ENCODE data around the gene ASAP3. TPM values are rescaled to one million over a fixed set of nuclear protein-coding genes. Genes with fewer than 3 reads are reported as not detected.

The ASAP3 gene
- total RNA-seq, 1 donor from 2014 or later: 3.9 TPM

DNA sequence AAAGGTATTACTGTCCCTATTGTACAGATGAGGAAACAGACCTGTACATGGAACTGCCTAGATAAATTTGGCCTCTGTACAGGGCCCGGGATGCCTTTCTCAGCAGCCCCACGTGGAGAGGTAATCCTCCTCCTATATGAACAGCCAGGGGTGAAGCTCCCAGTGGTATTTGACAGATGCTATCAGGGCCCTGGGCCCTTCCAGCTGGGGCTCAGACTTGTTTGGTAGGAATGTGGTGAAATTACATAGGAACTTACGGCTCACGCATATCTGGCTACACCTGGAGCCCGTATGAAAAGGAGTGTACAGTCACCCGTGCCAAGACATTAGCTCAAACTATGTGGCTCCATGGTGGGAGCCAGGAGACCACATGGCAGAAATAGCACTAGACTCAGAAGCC is 34.7 kb downstream of the ASAP3 start:
- H2AFZ ChIP-seq (replicated peaks): no peak overlapping the region
- no peaks in the 10 kb centered on the region for H3K9me3 ChIP-seq (ENCODE audit: low read depth)
- no peak for TF ChIP-seq EZH2 (IDR thresholded peaks at IDR 0.05)
- TF ChIP-seq EZH2phosphoT487 (IDR thresholded peaks at IDR 0.05): no peak
- TF ChIP-seq CTCF (IDR thresholded peaks at IDR 0.05): no peak
- H3K27me3 ChIP-seq: no peaks in the 10 kb centered on the region
- H3K4me2 ChIP-seq: no peak overlapping the region
- no peaks in the 10 kb centered on the region for H4K20me1 ChIP-seq (ENCODE audit: low read depth)
- no peak overlapping the region for H3K4me3 Mint-ChIP-seq
- no peak overlapping the region for H3K4me3 ChIP-seq
- H3K4me1 Mint-ChIP-seq: no peaks in the 10 kb centered on the region
- H3K27me3 Mint-ChIP-seq (ENCODE audit: insufficient read depth, low read depth): peaks cover 3% of the 10 kb centered on the region
- H3F3A ChIP-seq (ENCODE audit: low read depth): no peaks in the 10 kb centered on the region
- no peak overlapping the region for H3K27ac Mint-ChIP-seq
- no peaks in the 10 kb centered on the region for H3K36me3 ChIP-seq
- no peak overlapping the region for H3K9ac ChIP-seq
- H3K36me3 Mint-ChIP-seq: peaks cover 25% of the 10 kb centered on the region
- no peak for DNase-seq (ENCODE audit: low spot score)
- no peak overlapping the region for H3K27ac ChIP-seq
- no peaks in the 10 kb centered on the region for H3K4me1 ChIP-seq
- no peaks in the 10 kb centered on the region for H3K9me3 Mint-ChIP-seq
- H3K79me2 ChIP-seq (ENCODE audit: low read depth): no peaks in the 10 kb centered on the region

DNA sequence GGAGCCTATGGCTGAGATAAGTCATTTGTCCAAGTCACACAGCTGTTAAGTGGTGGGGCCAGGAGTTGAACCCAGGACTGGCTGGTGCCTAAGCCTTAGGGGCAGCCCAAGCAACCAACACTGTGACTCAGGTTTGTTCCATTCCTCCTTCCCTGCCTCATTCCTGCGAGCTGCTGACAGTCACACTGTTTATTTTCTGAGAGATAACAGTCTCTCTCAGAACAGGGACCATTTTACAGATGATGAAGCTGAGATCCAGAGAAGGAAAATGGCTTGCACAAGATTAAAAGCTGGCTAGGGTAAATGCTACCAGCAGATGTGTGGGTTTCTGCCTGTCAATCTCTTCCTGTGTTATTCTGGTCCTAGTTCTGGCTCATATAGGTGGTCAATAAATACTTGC is 35.1 kb downstream of the ASAP3 start:
- Mint-ChIP-seq H3K27ac (no peak overlapping the region), H3K4me1 (no peaks in the 10 kb centered on the region), H3K36me3 (peaks cover 25% of the 10 kb centered on the region), H3K4me3 (no peak overlapping the region), H3K27me3 (ENCODE audit: insufficient read depth, low read depth) (peaks cover 3% of the 10 kb centered on the region), H3K9me3 (no peaks in the 10 kb centered on the region)
- no peak overlapping the region for H2AFZ ChIP-seq (replicated peaks)
- no peaks in the 10 kb centered on the region for H3K79me2 ChIP-seq (ENCODE audit: low read depth)
- no peaks in the 10 kb centered on the region for H4K20me1 ChIP-seq (ENCODE audit: low read depth)
- no peak for TF ChIP-seq EZH2phosphoT487 (IDR thresholded peaks at IDR 0.05)
- no peak for TF ChIP-seq EZH2 (IDR thresholded peaks at IDR 0.05)
- no peaks in the 10 kb centered on the region for H3K27me3 ChIP-seq
- H3K4me3 ChIP-seq: no peak overlapping the region
- H3K4me1 ChIP-seq: no peaks in the 10 kb centered on the region
- H3K36me3 ChIP-seq: no peaks in the 10 kb centered on the region
- H3K27ac ChIP-seq: no peak overlapping the region
- DNase-seq (ENCODE audit: low spot score): no peak
- no peaks in the 10 kb centered on the region for H3K9me3 ChIP-seq (ENCODE audit: low read depth)
- no peaks in the 10 kb centered on the region for H3F3A ChIP-seq (ENCODE audit: low read depth)
- H3K9ac ChIP-seq: no peak overlapping the region
- no peak overlapping the region for H3K4me2 ChIP-seq

DNA sequence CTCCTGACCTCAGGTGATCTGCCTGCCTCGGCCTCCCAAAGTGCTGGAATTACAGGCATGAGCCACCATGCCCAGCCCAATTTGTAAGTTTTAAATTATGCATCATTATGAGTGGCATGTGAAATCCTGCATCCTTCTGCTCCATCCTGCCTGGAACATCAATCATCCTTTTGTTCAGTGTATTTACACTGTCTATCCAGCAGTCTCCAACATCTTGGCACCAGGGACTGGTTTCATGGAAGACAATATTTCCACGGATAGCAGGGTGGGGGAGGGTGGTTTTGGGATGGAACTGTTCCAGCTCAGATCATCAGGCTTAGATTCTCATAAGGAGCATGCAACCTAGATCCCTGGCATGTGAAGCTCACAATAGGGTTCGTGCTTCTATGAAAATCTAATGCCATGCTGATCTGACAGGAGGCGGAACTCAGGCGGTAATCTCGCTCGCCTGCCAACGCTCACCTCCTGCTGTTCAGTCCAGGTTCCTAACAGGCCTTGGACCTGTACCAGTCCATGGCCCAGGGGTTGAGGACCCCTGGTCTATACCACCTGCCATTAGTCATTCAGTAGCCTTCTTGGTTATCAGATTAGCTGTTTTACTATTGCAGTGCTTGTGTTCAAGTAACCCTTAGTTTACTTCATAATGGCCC is 37.2 kb downstream of the ASAP3 start:
- Histone ChIP-seq H3F3A (ENCODE audit: low read depth) (no peaks in the 10 kb centered on the region), H3K9ac (no peak overlapping the region), H3K4me2 (no peak overlapping the region), H3K27me3 (no peaks in the 10 kb centered on the region), H3K4me3 (no peak overlapping the region), H4K20me1 (ENCODE audit: low read depth) (no peaks in the 10 kb centered on the region), H3K79me2 (ENCODE audit: low read depth) (no peaks in the 10 kb centered on the region), H3K36me3 (no peaks in the 10 kb centered on the region), H3K4me1 (no peaks in the 10 kb centered on the region), H2AFZ (replicated peaks) (no peak overlapping the region), H3K27ac (no peak overlapping the region), H3K9me3 (ENCODE audit: low read depth) (no peaks in the 10 kb centered on the region)
- H3K27me3 Mint-ChIP-seq (ENCODE audit: insufficient read depth, low read depth): peaks cover 3% of the 10 kb centered on the region
- H3K4me1 Mint-ChIP-seq: no peaks in the 10 kb centered on the region
- H3K27ac Mint-ChIP-seq: no peak overlapping the region
- no peaks in the 10 kb centered on the region for H3K9me3 Mint-ChIP-seq
- no peak for DNase-seq (ENCODE audit: low spot score)
- no peak overlapping the region for H3K4me3 Mint-ChIP-seq
- TF ChIP-seq EZH2phosphoT487 (IDR thresholded peaks at IDR 0.05) (no peak), EZH2 (IDR thresholded peaks at IDR 0.05) (no peak), CTCF (IDR thresholded peaks at IDR 0.05) (no peak)
- peaks cover 18% of the 10 kb centered on the region for H3K36me3 Mint-ChIP-seq

GRCh38 chr1:23444596-23445390 is 39.2 kb downstream of the ASAP3 start:
- no peak overlapping the region for H3K9ac ChIP-seq
- Mint-ChIP-seq H3K4me3 (no peak overlapping the region), H3K4me1 (no peaks in the 10 kb centered on the region), H3K27ac (no peak overlapping the region), H3K36me3 (peaks cover 17% of the 10 kb centered on the region), H3K27me3 (ENCODE audit: insufficient read depth, low read depth) (peaks cover 2% of the 10 kb centered on the region), H3K9me3 (no peaks in the 10 kb centered on the region)
- no peak for DNase-seq (ENCODE audit: low spot score)
- H3F3A ChIP-seq (ENCODE audit: low read depth): no peaks in the 10 kb centered on the region
- TF ChIP-seq CTCF (IDR thresholded peaks at IDR 0.05) (no peak), EZH2 (IDR thresholded peaks at IDR 0.05) (no peak), EZH2phosphoT487 (IDR thresholded peaks at IDR 0.05) (no peak)
- H3K4me3 ChIP-seq: no peak overlapping the region
- no peaks in the 10 kb centered on the region for H3K79me2 ChIP-seq (ENCODE audit: low read depth)
- no peak overlapping the region for H3K4me2 ChIP-seq
- no peaks in the 10 kb centered on the region for H3K9me3 ChIP-seq (ENCODE audit: low read depth)
- no peaks in the 10 kb centered on the region for H3K36me3 ChIP-seq
- H2AFZ ChIP-seq (replicated peaks): no peak overlapping the region
- no peaks in the 10 kb centered on the region for H4K20me1 ChIP-seq (ENCODE audit: low read depth)
- H3K27ac ChIP-seq: no peak overlapping the region
- no peaks in the 10 kb centered on the region for H3K4me1 ChIP-seq
- no peaks in the 10 kb centered on the region for H3K27me3 ChIP-seq

Measured in neural progenitor cell (in vitro differentiated cells).